Peyer's patch (tissue), 4 donors: Measurements from ENCODE around the gene VAV2. TPM values are rescaled to one million over a fixed set of nuclear protein-coding genes. Genes with fewer than 3 reads are reported as not detected.

Experiments
- DNase-seq, 3 donors: peaks; one replicate each; pipeline ENCODE4 v3.0.0-alpha.2; 2017 to 2019
- H3K27ac ChIP-seq, 4 donors: fragments of 200-600 bp; sonication (generic); one replicate each; pipeline ENCODE4 v1.5.1; 2016 to 2019
- H3K27me3 ChIP-seq, 2 donors: fragments of 200-600 bp; sonication (generic); one replicate each; pipeline ENCODE4 v1.5.1; 2019
- H3K36me3 ChIP-seq, 3 donors: fragments of 200-600 bp; sonication (generic); one replicate each; pipeline ENCODE4 v1.5.1; 2016 to 2019
- H3K4me1 ChIP-seq, 4 donors: fragments of 200-600 bp; sonication (generic); one replicate each; pipeline ENCODE4 v1.5.1; 2016 to 2019
- H3K4me3 ChIP-seq, 4 donors: fragments of 200-600 bp; sonication (generic); 1 replicate in 3 of 4; 2 replicates in 1 of 4; pipeline ENCODE4 v1.5.1; 2016 to 2019; ENCODE audit warnings: mild to moderate bottlenecking in 1 of 4
- H3K9me3 ChIP-seq, 4 donors: fragments of 200-600 bp; sonication (generic); one replicate each; pipeline ENCODE4 v1.5.1; 2016 to 2019; ENCODE audit warnings: mild to moderate bottlenecking in 1 of 4
- POLR2A ChIP-seq, 2 donors: fragments of 450-650 bp; IDR thresholded peaks; one replicate each; pipeline ENCODE4 v1.5.1; 2017; ENCODE audit warnings: antibody characterized with exemption in 2 of 2, mild to moderate bottlenecking in 2 of 2, moderate library complexity in 2 of 2
- total RNA-seq, 4 donors: library from RNA; depleted of rRNA; stranded (reverse); fragments of >200 nt; gene quantifications; one replicate each; pipeline ENCODE4 v1.1.0, GENCODE V29; 2016
- TF ChIP-seq, protein P1 (sequence below), 6 experiments: fragments of 450-650 bp in 4 of 6; fragments of 200-600 bp in 2 of 6; sonication (generic) in 1 of 6; IDR thresholded peaks; one replicate each; pipeline ENCODE4 v1.5.1; 2017 to 2019; ENCODE audit warnings: antibody characterized with exemption in 6 of 6, mild to moderate bottlenecking in 3 of 6, moderate library complexity in 1 of 6

Gene VAV2
- total RNA-seq, 4 donors from 2014 or later = 47.9 to 61.8 (median 58.9) TPM

- H3K27me3 ChIP-seq = no peaks in the 10 kb centered on the region
- H3K4me3 ChIP-seq = no peak overlapping the region
- H3K4me1 ChIP-seq = no peaks in the 10 kb centered on the region
- no peaks in the 10 kb centered on the region for H3K9me3 ChIP-seq
- no peaks in the 10 kb centered on the region for H3K36me3 ChIP-seq
- H3K27ac ChIP-seq = no peak overlapping the region
- DNase-seq = no peak
- no peak for TF ChIP-seq POLR2A (IDR thresholded peaks at IDR 0.05)
- TF ChIP-seq, protein P1, sequence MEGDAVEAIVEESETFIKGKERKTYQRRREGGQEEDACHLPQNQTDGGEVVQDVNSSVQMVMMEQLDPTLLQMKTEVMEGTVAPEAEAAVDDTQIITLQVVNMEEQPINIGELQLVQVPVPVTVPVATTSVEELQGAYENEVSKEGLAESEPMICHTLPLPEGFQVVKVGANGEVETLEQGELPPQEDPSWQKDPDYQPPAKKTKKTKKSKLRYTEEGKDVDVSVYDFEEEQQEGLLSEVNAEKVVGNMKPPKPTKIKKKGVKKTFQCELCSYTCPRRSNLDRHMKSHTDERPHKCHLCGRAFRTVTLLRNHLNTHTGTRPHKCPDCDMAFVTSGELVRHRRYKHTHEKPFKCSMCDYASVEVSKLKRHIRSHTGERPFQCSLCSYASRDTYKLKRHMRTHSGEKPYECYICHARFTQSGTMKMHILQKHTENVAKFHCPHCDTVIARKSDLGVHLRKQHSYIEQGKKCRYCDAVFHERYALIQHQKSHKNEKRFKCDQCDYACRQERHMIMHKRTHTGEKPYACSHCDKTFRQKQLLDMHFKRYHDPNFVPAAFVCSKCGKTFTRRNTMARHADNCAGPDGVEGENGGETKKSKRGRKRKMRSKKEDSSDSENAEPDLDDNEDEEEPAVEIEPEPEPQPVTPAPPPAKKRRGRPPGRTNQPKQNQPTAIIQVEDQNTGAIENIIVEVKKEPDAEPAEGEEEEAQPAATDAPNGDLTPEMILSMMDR (IDR thresholded peaks at IDR 0.05) = no peak
These were observed 110.3 kb downstream of the VAV2 start for GRCh38 chr9:133881671-133882381.

DNA sequence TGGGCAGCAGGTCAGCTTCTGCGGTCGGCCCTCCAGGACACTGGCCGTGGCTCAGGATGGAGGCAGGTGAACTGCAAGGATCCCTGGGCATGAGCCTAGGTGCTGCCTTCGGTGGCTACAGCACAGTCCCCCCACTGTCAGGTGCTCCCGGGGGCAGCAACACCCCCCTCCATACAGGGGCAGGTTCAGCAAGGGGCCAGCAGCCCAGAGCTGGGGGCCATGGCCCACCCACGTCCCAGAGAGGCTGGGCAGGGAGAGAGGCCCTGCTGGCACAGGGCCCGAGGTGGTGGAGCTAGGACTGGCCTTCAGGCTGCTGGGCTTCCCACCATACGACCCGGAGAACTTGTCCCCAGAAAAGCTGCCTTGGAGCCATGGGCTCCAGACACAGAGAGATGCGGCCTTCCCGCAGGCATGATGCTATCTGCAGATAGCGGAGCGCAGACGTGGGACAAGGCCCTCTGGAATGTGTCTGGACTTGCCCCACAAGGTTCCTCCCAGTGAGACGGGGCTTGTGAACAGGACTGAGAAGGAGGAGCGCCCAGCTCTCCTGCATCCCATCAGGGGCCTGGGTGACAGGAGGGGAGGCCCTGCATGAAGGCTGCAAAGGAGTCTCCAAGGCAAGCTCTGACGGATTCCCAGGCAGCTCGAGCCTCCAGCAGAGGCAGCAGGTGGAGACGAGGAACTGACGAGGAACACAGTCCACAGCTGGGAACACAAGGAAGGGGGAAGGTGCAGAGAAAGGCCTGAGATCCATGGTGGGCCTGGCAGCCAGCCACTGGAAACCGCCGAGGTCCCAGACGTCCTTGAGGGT is 111.1 kb downstream of the VAV2 start:
- no peak for DNase-seq

GRCh38 chr9:133880136-133880535 is 112.0 kb downstream of the VAV2 start:
- H3K9me3 ChIP-seq = no peaks in the 10 kb centered on the region
- H3K36me3 ChIP-seq = no peaks in the 10 kb centered on the region
- DNase-seq = no peak
- TF ChIP-seq POLR2A (IDR thresholded peaks at IDR 0.05) = no peak
- TF ChIP-seq, protein P1 (IDR thresholded peaks at IDR 0.05) = no peak
- no peak overlapping the region for H3K4me3 ChIP-seq
- no peaks in the 10 kb centered on the region for H3K27me3 ChIP-seq
- H3K4me1 ChIP-seq = no peaks in the 10 kb centered on the region
- no peak overlapping the region for H3K27ac ChIP-seq

More for the DNA sequence above, 111.1 kb downstream of the VAV2 start:
- Histone ChIP-seq H3K27me3 (no peaks in the 10 kb centered on the region), H3K36me3 (no peaks in the 10 kb centered on the region), H3K27ac (no peak overlapping the region), H3K4me1 (no peaks in the 10 kb centered on the region), H3K9me3 (no peaks in the 10 kb centered on the region), H3K4me3 (no peak overlapping the region)
- TF ChIP-seq, protein P1 (IDR thresholded peaks at IDR 0.05) = no peak
- no peak for TF ChIP-seq POLR2A (IDR thresholded peaks at IDR 0.05)

DNA sequence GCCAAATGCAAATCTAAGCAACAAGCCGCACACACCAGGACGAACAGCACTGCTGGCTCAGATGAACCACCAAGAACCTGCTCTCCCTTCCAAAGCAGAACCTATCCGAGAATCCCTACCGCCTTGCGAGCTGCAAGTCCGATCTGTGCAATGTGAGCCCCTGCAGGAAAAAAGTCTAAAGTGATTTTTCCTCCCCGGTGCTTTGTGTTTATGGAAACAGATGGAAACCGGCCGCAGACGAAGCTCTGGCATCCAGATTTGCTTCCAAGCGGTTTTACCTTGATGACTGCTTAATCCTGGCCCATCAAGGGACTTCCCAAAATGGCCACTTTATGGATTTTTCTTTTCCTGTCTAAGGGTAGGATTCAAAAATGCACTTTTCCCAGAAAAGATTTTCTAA is 112.5 kb downstream of the VAV2 start:
- no peak for TF ChIP-seq POLR2A (IDR thresholded peaks at IDR 0.05)
- Histone ChIP-seq H3K36me3 (no peaks in the 10 kb centered on the region), H3K4me1 (no peaks in the 10 kb centered on the region), H3K27me3 (no peaks in the 10 kb centered on the region), H3K9me3 (no peaks in the 10 kb centered on the region), H3K4me3 (no peak overlapping the region), H3K27ac (no peak overlapping the region)
- no peak for DNase-seq

- TF ChIP-seq POLR2A (IDR thresholded peaks at IDR 0.05) = no peak
- TF ChIP-seq, protein P1 (IDR thresholded peaks at IDR 0.05) = no peak
- DNase-seq = no peak
- H3K27ac ChIP-seq = no peak overlapping the region
- no peaks in the 10 kb centered on the region for H3K9me3 ChIP-seq
- no peak overlapping the region for H3K4me3 ChIP-seq
- no peaks in the 10 kb centered on the region for H3K27me3 ChIP-seq
- H3K36me3 ChIP-seq = no peaks in the 10 kb centered on the region
- no peaks in the 10 kb centered on the region for H3K4me1 ChIP-seq
These were observed 113.7 kb downstream of the VAV2 start for GRCh38 chr9:133878402-133878801.

DNA sequence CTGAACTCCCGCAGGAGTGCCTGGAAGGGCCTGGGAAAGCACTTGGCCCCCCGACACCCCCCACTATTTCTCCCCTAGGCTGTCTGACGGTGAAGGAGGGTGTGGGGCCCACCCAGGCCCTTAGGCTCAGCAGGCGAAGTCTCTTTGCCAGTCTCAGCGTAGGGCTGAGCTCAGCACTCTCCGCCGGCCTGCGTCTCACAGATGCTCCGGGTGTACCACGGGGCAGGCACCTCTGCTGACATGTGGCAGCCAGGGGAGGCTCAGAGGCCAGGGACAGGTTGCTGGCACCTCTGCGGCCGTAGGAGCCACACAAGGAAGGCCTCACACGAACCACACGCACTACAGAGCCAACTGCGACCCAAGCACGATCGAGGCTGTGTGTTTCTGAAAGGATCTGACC is 114.2 kb downstream of the VAV2 start:
- Histone ChIP-seq H3K4me3 (no peak overlapping the region), H3K4me1 (no peaks in the 10 kb centered on the region), H3K36me3 (no peaks in the 10 kb centered on the region), H3K27ac (no peak overlapping the region), H3K27me3 (no peaks in the 10 kb centered on the region), H3K9me3 (no peaks in the 10 kb centered on the region)
- TF ChIP-seq, protein P1 (IDR thresholded peaks at IDR 0.05) = no peak
- TF ChIP-seq POLR2A (IDR thresholded peaks at IDR 0.05) = no peak
- DNase-seq = no peak
